Measurements from ENCODE around the gene DRGX.

GRCh38 chr10:49331431-49331830 lies 64.5 kb downstream of the DRGX start:
- TF ChIP-seq CTCF (IDR thresholded peaks at IDR 0.05), result no peak
- no peak for TF ChIP-seq EP300 (IDR thresholded peaks at IDR 0.05)
